CD14-positive monocyte (primary cell): Measurements from ENCODE around the gene PSMB10. TPM values are rescaled to one million over a fixed set of nuclear protein-coding genes. Genes with fewer than 3 reads are reported as not detected.

Experiments
- DNase-seq, 3 donors: peaks; one replicate each; pipeline ENCODE4 v3.0.0-alpha.2; 2011 to 2022
- H2AFZ ChIP-seq: 2 replicates; pipeline ENCODE4 v1.6.0; 2012; ENCODE audit warnings: mild to moderate bottlenecking, low read depth, low read length, inconsistent platforms; ENCODE audit not compliant: insufficient read depth, poor library complexity, severe bottlenecking
- H3K27ac ChIP-seq, 2 donors: 1 replicate in 1 of 2; 2 replicates in 1 of 2; pipeline ENCODE4 v1.5.1; 2012 to 2013; ENCODE audit warnings: low read length in 2 of 2, control low read depth in 1 of 2, inconsistent platforms in 1 of 2, low read depth in 1 of 2, mild to moderate bottlenecking in 1 of 2
- H3K27me3 ChIP-seq, 2 donors: one replicate each; pipeline versions ENCODE4 v1.6.0 to v1.6.1; 2011 to 2013; ENCODE audit warnings: low read length in 2 of 2; ENCODE audit not compliant: control insufficient read depth in 2 of 2, insufficient read depth in 2 of 2
- H3K36me3 ChIP-seq, 2 donors: replicated peaks in 1 of 2; 1 replicate in 1 of 2; 2 replicates in 1 of 2; pipeline versions ENCODE4 v1.5.1 to v1.6.1; 2012 to 2013; ENCODE audit warnings: low read length in 2 of 2, control low read depth in 1 of 2, inconsistent platforms in 1 of 2, mild to moderate bottlenecking in 1 of 2; ENCODE audit not compliant: insufficient read depth in 2 of 2, control insufficient read depth in 1 of 2
- H3K4me1 ChIP-seq, 2 donors: 1 replicate in 1 of 2; 2 replicates in 1 of 2; pipeline versions ENCODE4 v1.5.1 to v1.6.1; 2012 to 2013; ENCODE audit warnings: low read length in 2 of 2, control low read depth in 1 of 2, inconsistent platforms in 1 of 2, mild to moderate bottlenecking in 1 of 2, moderate library complexity in 1 of 2; ENCODE audit not compliant: insufficient read depth in 2 of 2, control insufficient read depth in 1 of 2
- H3K4me2 ChIP-seq: replicated peaks from 2 replicates; pipeline ENCODE3; 2012; ENCODE audit warnings: low read length, moderate library complexity, mild to moderate bottlenecking; ENCODE audit not compliant: poor library complexity, severe bottlenecking; ENCODE audit errors: extremely low read depth
- H3K4me3 ChIP-seq, 3 experiments: fragments of 200-600 bp in 1 of 3; sonication (generic) in 1 of 3; replicated peaks in 1 of 3; 1 replicate in 2 of 3; 2 replicates in 1 of 3; pipeline ENCODE4 v1.5.1; 2011 to 2013; ENCODE audit warnings: low read length in 3 of 3, mild to moderate bottlenecking in 3 of 3, control low read depth in 2 of 3, low read depth in 2 of 3, inconsistent platforms in 1 of 3, moderate library complexity in 1 of 3
- H3K79me2 ChIP-seq: 2 replicates; pipeline ENCODE4 v1.6.0; 2012; ENCODE audit warnings: mild to moderate bottlenecking, control low read depth, inconsistent platforms, low read length, moderate library complexity; ENCODE audit not compliant: insufficient read depth
- H3K9ac ChIP-seq: 2 replicates; pipeline ENCODE4 v1.6.0; 2017; ENCODE audit warnings: low read length, mild to moderate bottlenecking; ENCODE audit not compliant: insufficient read depth, poor library complexity, severe bottlenecking
- H3K9me3 ChIP-seq, 2 donors: replicated peaks in 1 of 2; 1 replicate in 1 of 2; 2 replicates in 1 of 2; pipeline versions ENCODE4 v1.5.1 to v1.6.1; 2012 to 2013; ENCODE audit warnings: low read length in 2 of 2, control low read depth in 1 of 2; ENCODE audit not compliant: control insufficient read depth in 1 of 2, insufficient read depth in 1 of 2
- H4K20me1 ChIP-seq: 2 replicates; pipeline ENCODE4 v1.6.0; 2012; ENCODE audit warnings: mild to moderate bottlenecking, low read length, control low read depth, moderate library complexity; ENCODE audit not compliant: insufficient read depth
- H3K27ac Mint-ChIP-seq, 7 donors: one replicate each; pipeline ENCODE4 v1.8.0; 2020; ENCODE audit warnings: mild to moderate bottlenecking in 7 of 7, mixed read lengths in 7 of 7, moderate library complexity in 6 of 7, inconsistent platforms in 2 of 7
- H3K27me3 Mint-ChIP-seq, 3 donors: one replicate each; pipeline ENCODE4 v1.8.0; 2021 to 2022; ENCODE audit warnings: low read depth in 3 of 3, mild to moderate bottlenecking in 3 of 3, mixed read lengths in 3 of 3, moderate library complexity in 3 of 3, inconsistent platforms in 1 of 3
- H3K36me3 Mint-ChIP-seq, 2 donors: one replicate each; pipeline ENCODE4 v1.8.0; 2020; ENCODE audit warnings: mixed read lengths in 2 of 2, inconsistent platforms in 1 of 2, mild to moderate bottlenecking in 1 of 2
- H3K4me1 Mint-ChIP-seq: one replicate; pipeline ENCODE4 v1.8.0; 2020; ENCODE audit warnings: mild to moderate bottlenecking, mixed read lengths
- H3K4me3 Mint-ChIP-seq, 2 donors: one replicate each; pipeline ENCODE4 v1.8.0; 2020; ENCODE audit warnings: mild to moderate bottlenecking in 2 of 2, mixed read lengths in 2 of 2, moderate library complexity in 1 of 2
- H3K9me3 Mint-ChIP-seq, 7 donors: one replicate each; pipeline ENCODE4 v1.8.0; 2020 to 2022; ENCODE audit warnings: mixed read lengths in 7 of 7, mild to moderate bottlenecking in 6 of 7, moderate library complexity in 6 of 7, inconsistent platforms in 2 of 7
- CTCF ChIP-seq: fragments of 200-600 bp; IDR thresholded peaks from one replicate; pipeline ENCODE4 v1.8.0; 2022; ENCODE audit warnings: antibody characterized with exemption, mild to moderate bottlenecking
- WGBS: methylation state at CpG from one replicate; pipeline ENCODE4 v1.1.5; 2013; ENCODE audit warnings: missing lambda C conversion rate; ENCODE audit not compliant: insufficient coverage; 5-methylcytosine and 5-hydroxymethylcytosine counted together
- intact Hi-C, 2 donors: fragments of 100-400 bp; cut with micrococcal nuclease; formaldehyde crosslinking; loops; one replicate each; pipeline versions ENCODE4 v1.15.0 to v1.15.1; 2023
- polyA plus RNA-seq, 3 donors: library from polyadenylated mRNA; depleted of rRNA in 1 of 3; unstranded in 2 of 3; stranded (reverse) in 1 of 3; fragments of 300-500 nt in 2 of 3; fragments of >200 nt in 1 of 3; fragmentation: Illumina TruSeq in 2 of 3; gene quantifications; 1 replicate in 2 of 3; 2 replicates in 1 of 3; pipeline ENCODE4 v1.2.3, GENCODE V29; 2012 to 2021

Gene PSMB10
- polyA plus RNA-seq, 3 donors, result 158 to 798 (median 609) TPM

- intact Hi-C loops, result no loop called here
- Mint-ChIP-seq H3K9me3 (no peaks in the 10 kb centered on the region), H3K27me3 (peaks cover 1 to 4% (median 2%) of the 10 kb centered on the region in 3 donors), H3K4me1 (peaks cover 26% of the 10 kb centered on the region), H3K4me3 (no peak overlapping the region), H3K27ac (no peak overlapping the region), H3K36me3 (peaks cover 23 to 34% of the 10 kb centered on the region in 2 donors)
- H3K4me2 ChIP-seq, result no peak overlapping the region
- TF ChIP-seq CTCF, result no peak
- DNase-seq, result no peak
- peaks cover 23% of the 10 kb centered on the region for H3K79me2 ChIP-seq
- peaks cover 47% of the 10 kb centered on the region for H4K20me1 ChIP-seq
- H3K9ac ChIP-seq, result no peak overlapping the region
- peaks cover 15 to 30% of the 10 kb centered on the region in 2 donors for H3K36me3 ChIP-seq
- no peaks in the 10 kb centered on the region for H3K27me3 ChIP-seq
- H3K4me3 ChIP-seq, result no peak overlapping the region
- peaks cover 18 to 24% of the 10 kb centered on the region in 2 donors for H3K4me1 ChIP-seq
- no peak overlapping the region for H2AFZ ChIP-seq
- WGBS, result 99% methylated on average over 6 of the region's 11 CpGs
- no peaks in the 10 kb centered on the region for H3K9me3 ChIP-seq
- no peak overlapping the region for H3K27ac ChIP-seq
Observed at GRCh38 chr16:67965668-67966548, 29.3 kb upstream of the PSMB10 start.

GRCh38 chr16:67964477-67965131 is 28.0 kb upstream of the PSMB10 start:
- H3K9ac ChIP-seq, result no peak overlapping the region

More at GRCh38 chr16:67964477-67965131, 28.0 kb upstream of the PSMB10 start:
- Histone ChIP-seq H3K9me3 (no peaks in the 10 kb centered on the region), H4K20me1 (peaks cover 47% of the 10 kb centered on the region), H3K79me2 (peaks cover 23% of the 10 kb centered on the region), H3K36me3 (peaks cover 28 to 43% of the 10 kb centered on the region in 2 donors), H3K4me3 (no peak overlapping the region), H3K27me3 (no peaks in the 10 kb centered on the region), H2AFZ (no peak overlapping the region), H3K27ac (no peak overlapping the region), H3K4me1 (peaks cover 18 to 24% of the 10 kb centered on the region in 2 donors), H3K4me2 (no peak overlapping the region)
- no peak overlapping the region for H3K4me3 Mint-ChIP-seq
- peak overlapping the region in 1 of 7 donors; percentile 73 for H3K27ac Mint-ChIP-seq
- H3K4me1 Mint-ChIP-seq, result peaks cover 24% of the 10 kb centered on the region
- no peaks in the 10 kb centered on the region for H3K9me3 Mint-ChIP-seq
- H3K36me3 Mint-ChIP-seq, result peaks cover 36 to 47% of the 10 kb centered on the region in 2 donors
- WGBS, result 100% methylated on average over 2 of the region's 6 CpGs
- DNase-seq, result no peak
- intact Hi-C loops, result no loop called here
- TF ChIP-seq CTCF, result no peak
- H3K27me3 Mint-ChIP-seq, result peaks cover 0 to under 1% (median 0%) of the 10 kb centered on the region in 3 donors
